ENCODE measurements around the gene SCN3B.

SCN3B gene

GRCh38 chr11:123653827-123654565, 428 bp downstream of the SCN3B start:
- DNase-seq (ENCODE audit: low spot score), result no peak

- no peak for DNase-seq (ENCODE audit: low spot score)
Observed at GRCh38 chr11:123653483-123653826, 969 bp downstream of the SCN3B start.

- no peak for DNase-seq (ENCODE audit: low spot score)
Observed at GRCh38 chr11:123652599-123652998, 1.8 kb downstream of the SCN3B start.

DNA sequence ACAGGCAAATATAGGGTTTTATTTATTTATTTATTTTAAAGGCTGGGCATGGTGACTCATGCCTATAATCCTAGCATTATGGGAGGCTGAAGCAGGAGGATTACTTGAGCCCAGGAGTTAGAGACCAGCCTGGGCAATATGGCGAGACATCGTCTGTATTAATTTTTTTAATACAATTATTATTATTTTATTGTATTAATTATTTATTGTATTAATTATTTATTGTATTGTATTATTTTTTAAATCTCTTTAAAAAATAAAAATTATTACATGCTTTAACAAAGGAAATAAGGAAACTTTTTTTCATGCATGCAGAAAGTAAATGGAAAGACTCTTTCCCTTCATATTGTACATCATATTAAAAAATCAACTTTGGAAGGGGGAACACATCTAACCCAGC, 3.5 kb downstream of the SCN3B start:
- DNase-seq (ENCODE audit: low spot score), result no peak

DNA sequence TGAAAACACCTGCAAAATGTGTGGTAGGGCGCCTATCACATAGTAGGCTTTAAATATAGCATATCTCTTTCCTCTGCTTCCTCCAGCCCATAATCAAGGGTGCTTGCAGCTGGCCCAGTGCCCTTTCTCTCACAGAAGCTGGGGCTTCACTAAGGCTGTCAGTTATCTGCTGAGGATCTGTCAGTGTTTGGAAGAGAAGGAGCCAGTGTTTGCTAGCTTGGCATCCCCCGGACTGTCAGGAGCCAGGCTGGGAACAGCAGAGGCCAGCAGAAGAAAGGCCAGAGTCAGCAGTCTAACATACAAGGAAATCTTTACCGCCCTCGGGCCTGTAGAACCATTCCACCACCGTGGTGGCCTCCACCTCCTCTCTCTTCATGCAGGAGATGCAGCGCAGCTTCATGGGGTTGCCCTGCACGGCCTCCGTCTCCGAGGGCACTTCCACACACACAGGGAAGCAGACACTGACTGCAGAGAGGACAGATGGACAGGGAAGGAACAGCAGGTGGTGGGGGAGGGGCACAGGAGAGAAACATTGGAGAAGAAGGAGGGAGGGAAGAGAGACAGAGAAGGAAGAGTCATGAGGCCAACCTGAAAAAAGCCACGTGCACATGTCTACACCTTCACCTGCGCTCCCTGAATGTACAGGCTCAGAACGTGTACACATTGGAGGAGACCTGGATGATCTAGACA, 9.0 kb downstream of the SCN3B start:
- DNase-seq (ENCODE audit: low spot score), result no peak

DNA sequence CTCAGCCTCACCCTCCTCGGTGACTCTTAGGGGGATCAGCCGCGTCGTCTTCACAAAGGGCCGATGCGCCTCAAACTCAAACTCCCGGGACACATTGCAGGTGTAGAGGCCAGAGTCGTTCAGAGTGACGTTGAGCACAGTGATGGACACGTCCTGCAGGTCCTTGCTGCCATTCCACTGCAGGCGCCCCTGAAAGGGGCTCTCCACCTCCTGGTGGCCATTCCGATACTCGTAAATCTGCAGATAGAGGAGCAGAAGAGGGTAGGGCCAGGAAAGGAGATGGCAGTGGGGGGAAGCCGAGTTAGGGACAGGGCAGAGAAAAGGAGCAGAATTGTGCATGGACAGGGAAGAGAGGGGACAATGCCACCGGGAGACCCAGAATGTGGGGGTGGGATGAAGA, 12.0 kb downstream of the SCN3B start:
- no peak for DNase-seq (ENCODE audit: low spot score)

GRCh38 chr11:123641495-123641840, 13.0 kb downstream of the SCN3B start:
- no peak for DNase-seq (ENCODE audit: low spot score)

DNA sequence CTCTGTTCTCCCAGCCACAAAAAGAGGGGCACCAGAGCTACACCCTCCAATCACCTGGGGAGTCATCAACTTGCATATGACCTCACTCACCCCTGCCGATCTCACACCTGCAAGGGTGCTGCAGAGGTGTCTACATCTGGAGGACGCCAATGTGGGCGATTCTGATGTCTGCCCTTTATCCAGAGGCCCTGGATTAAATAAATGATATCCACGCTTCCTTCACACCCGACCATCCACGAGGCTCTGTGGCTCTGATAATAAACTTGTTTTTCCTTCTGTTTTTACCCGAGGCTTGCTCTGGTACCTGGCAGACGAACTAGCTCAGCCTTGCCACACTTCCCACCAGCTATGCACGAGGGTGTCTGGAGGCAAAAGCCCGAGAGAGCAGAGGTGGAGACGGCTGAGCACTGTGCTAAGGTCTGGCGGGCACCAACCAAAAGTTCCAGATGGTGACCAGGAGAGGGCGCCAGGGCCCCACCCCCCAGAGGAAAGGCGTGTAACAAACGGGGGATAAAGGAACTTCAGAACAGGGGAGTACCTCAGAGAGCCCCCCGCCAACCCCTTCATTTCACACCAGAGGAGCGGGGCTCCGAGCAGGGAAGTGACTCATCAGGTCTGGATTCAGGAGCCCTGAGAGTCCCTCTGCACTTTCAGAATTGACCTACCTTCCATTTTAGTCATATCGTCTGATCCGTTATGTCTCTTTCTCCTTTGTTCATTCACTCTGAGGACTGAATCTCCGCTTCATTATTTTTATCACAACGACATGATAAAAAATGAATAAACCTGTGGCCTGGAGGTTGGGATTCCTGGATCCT, 13.5 kb downstream of the SCN3B start:
- DNase-seq (ENCODE audit: low spot score), result no peak

DNA sequence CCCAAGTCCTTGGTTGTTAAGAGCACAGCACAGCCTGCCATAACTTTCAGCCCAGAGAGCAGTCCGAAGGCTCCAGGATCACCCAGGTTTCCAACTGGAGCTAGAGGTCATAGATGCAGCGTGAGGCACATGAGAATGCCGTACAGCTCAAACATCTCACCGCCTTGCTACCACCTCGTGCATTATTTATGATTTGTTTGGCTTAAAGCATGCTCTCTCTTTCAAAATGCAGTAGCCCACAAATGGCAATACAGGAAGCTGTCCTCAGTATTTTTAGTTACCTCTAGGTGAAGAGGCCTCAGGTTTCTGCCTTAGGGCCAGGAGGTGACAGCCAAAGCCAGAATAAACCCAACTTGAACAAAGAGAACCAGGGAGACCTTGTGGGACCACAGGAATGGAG, 14.4 kb downstream of the SCN3B start:
- DNase-seq (ENCODE audit: low spot score), result no peak

DNA sequence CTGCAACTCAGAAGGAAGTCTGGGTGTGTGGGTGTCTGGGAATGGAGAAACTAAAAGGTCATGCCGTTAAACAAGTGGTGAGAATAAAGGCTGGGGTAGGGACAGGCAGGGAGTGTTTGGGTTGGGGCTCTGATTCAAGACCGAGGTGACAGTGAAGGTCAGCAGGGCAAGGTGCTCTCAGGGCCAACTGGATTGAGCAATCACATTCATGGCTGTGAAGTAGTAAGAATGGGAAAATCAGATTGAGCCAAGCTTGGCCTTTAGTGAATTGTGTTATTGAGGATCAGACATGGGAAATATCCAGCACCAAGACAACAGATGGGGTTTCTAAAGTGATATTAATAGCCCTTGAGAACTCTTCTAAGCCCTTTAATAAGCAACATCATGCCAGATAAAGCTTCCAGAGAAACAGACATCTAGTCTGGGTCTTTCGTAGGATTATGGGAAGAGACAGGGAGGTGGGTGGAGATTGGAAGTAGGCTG, 24.3 kb downstream of the SCN3B start:
- no peak for DNase-seq (ENCODE audit: low spot score)

DNA sequence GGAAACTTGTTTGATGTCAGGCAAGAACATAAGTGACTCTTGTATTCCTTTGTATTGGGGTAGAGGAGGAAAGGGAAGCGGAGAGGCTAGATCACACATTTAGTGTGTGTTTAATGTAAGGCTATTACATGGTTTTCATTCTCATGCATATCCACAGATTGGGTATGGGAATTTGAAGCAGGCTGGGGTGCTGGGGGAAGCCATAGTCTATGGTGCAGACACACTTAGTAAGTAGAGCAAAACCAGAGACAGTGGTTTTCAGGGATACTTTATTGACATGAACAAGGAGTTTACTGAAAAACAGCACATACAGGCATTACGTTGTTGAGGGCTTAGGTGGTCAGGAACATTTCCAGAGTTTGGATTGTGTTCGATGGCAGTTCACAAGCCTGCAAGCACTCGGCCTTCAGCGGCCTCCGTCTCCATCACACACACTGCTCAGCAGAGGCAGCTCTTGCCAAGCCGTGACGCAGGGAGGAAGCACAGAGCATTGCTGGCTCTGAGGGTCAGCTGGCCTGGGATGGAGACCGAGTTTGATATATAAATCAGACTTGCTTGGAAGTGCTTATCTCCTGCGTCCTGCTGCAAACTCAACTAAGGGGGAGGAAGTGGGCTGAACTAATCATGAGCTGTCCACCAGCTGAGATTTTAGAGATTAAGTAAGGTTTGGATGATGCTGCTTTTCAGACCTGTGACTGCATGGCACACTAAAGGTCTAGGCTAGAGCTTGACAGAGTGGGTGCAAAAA, 25.3 kb downstream of the SCN3B start:
- no peak for DNase-seq (ENCODE audit: low spot score)

GRCh38 chr11:123624974-123625373, 29.4 kb downstream of the SCN3B start:
- DNase-seq (ENCODE audit: low spot score), result no peak

- no peak for DNase-seq (ENCODE audit: low spot score)
Observed at GRCh38 chr11:123622576-123622975, 31.8 kb downstream of the SCN3B start.

DNA sequence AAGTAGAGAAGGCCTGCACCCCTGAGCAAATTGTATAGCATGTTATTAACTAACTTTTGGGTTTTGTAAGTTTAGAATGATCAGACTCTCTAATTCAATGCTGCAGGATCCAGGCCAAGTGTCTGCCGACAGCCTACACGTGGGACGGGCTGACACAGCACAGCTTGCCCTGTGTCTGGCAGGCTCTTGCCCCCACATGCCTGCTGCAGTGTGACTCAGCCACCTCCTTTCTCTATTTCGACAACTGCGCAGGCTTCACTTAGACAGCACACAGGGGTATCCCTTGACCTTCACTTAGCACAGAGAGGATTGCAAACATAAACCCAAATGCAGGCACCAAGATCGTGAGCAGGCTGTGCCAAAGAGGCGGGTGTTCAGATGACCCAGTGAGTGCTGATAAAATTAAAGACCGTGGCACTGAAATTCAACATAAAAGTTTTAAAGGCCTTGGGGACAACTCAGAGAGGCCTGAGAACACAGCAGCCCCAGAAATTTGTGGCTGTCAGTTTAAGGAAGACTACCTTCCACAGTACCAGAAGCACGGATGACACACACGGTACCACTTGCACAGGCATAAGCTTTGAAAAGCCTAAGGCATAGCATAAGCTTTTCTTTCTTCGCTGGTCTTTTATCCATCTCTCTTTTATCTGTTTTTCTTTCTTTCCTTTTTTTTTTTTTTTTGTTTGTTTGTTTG, 37.8 kb downstream of the SCN3B start:
- DNase-seq (ENCODE audit: low spot score), result no peak

GRCh38 chr11:123611698-123612097, 42.7 kb downstream of the SCN3B start:
- no peak for DNase-seq (ENCODE audit: low spot score)

DNA sequence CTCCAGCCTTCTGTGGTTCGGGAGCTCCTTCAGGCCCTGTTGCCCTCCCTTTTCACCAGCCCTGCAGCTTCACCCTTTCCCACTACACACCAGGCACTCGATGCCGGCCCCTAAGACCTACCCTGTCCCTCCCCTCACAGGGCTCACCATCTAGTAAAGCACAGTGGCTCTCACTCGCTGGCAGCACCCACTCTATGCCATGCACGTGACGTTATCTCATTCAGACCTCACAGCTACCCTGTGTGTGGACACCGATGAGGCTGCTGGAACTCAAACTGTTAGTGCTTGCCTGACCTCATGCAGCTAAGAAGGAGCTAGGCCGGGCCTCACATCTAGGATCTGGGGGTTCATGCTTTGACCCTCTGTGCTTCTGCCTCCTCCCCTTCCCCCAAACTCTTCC, 45.5 kb downstream of the SCN3B start:
- DNase-seq (ENCODE audit: low spot score), result no peak

- DNase-seq (ENCODE audit: low spot score), result no peak
Observed at GRCh38 chr11:123608371-123608770, 46.1 kb downstream of the SCN3B start.

DNA sequence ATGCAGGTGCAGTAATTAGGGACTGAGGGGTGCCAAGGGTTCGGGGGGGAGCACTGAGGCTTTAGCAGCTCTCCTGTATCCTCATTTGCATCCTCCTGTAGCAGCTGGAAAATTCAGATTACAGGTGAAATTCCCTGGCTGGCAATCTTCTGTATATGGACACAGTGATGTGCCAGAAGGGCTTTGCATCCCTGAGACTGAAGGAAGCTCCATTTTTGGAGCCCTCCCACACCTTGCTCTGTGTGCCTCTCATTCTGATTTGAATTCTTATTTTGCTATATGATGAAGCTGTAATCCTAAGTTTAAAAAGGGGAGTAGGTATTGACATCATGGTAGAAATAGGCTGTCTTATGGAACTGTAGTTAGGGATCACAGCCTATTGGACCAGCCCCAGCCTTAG, 46.6 kb downstream of the SCN3B start:
- DNase-seq (ENCODE audit: low spot score), result no peak

DNA sequence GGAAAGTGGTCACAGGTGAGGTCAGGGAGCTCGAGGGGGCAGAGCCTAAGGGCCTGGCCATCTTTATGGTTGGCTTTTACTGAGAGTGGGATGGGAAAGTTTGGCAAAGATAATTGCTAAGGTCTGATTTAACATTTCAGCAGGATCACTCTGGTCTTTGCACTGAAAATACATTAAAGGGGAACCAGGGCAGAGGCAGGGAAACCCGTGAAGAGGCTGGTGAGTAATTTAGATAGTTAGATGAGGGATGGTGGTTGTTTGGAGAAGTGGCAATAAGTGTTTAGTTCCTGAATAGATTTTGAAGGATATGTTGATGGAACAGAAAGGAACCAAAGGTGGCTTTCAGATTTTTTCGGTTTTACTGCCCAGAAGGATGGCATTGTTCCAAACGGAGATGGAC, 50.8 kb downstream of the SCN3B start:
- DNase-seq (ENCODE audit: low spot score), result no peak

DNA sequence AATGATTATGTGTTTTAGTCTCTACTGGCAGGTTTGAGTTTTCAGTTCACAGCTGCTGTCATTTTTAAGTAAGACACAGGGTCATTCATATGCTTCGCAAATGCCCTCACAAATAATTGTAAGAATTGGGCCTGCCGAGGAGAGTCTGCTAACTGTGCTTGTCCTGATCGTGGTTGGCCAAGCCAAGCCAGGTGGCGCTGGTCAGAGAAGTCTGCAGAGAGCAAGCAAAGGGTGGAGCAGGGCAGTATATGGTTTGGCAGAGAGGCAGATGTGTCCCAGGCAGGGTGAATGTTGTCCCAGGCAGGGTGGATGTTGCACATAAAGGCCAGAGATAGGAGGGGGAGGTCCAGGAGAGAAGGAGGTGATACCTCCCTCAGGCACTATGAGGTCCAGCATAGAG, 52.7 kb downstream of the SCN3B start:
- no peak for DNase-seq (ENCODE audit: low spot score)

GRCh38 chr11:123601136-123601535, 53.3 kb downstream of the SCN3B start:
- DNase-seq (ENCODE audit: low spot score), result no peak

GRCh38 chr11:123597859-123598258, 56.6 kb downstream of the SCN3B start:
- DNase-seq (ENCODE audit: low spot score), result no peak

Measured in hematopoietic multipotent progenitor cell treated with erythropoietin and hydrocortisone succinate and interleukin-3 and kit ligand, for 17 days (in vitro differentiated cells).